T-helper 2 cell treated with Interferon-gamma antibody and Interleukin-4, amounts not matched to agents 5 μg/mL and 100 μg/mL, for 36 hours (primary cell): ENCODE results near the gene HDAC5.
"Not testable (repeated sequence)": the region's sequence is repeated elsewhere in the genome, so short reads cannot be mapped to it uniquely, and the experiment has no call there.

Experiments
- DNase-seq: peaks from one replicate; pipeline ENCODE4 v3.0.0; 2021; ENCODE audit warnings: low spot score
- H3K27ac Mint-ChIP-seq: one replicate; pipeline ENCODE4 v1.8.0; 2021; ENCODE audit warnings: mild to moderate bottlenecking, mixed read lengths
- H3K27me3 Mint-ChIP-seq: one replicate; pipeline ENCODE4 v1.8.0; 2021; ENCODE audit warnings: low read depth, mixed read lengths
- H3K36me3 Mint-ChIP-seq: one replicate; pipeline ENCODE4 v1.8.0; 2021; ENCODE audit warnings: low read depth, mixed read lengths
- H3K4me1 Mint-ChIP-seq: one replicate; pipeline ENCODE4 v1.8.0; 2021; ENCODE audit warnings: low read depth, mixed read lengths
- H3K4me3 Mint-ChIP-seq: one replicate; pipeline ENCODE4 v1.8.0; 2022; ENCODE audit warnings: mild to moderate bottlenecking, moderate library complexity, mixed read lengths
- H3K9me3 Mint-ChIP-seq: one replicate; pipeline ENCODE4 v1.8.0; 2021; ENCODE audit warnings: mixed read lengths

The HDAC5 gene

GRCh38 chr17:44121997-44122815 is 1.2 kb downstream of the HDAC5 start:
- peak overlapping the region; percentile 88 for H3K4me3 Mint-ChIP-seq

GRCh38 chr17:44120851-44121605 is 2.4 kb downstream of the HDAC5 start:
- Mint-ChIP-seq H3K4me3 (no peak overlapping the region), H3K27me3 (peaks cover 10% of the 10 kb centered on the region), H3K27ac (no peak overlapping the region), H3K9me3 (no peaks in the 10 kb centered on the region), H3K4me1 (peaks cover 17% of the 10 kb centered on the region), H3K36me3 (no peaks in the 10 kb centered on the region)
- no peak for DNase-seq

More at GRCh38 chr17:44121997-44122815, 1.2 kb downstream of the HDAC5 start:
- Mint-ChIP-seq H3K9me3 (no peaks in the 10 kb centered on the region), H3K27ac (peak overlapping the region; percentile 90), H3K4me1 (peaks cover 17% of the 10 kb centered on the region), H3K27me3 (peaks cover 10% of the 10 kb centered on the region), H3K36me3 (no peaks in the 10 kb centered on the region)
- no peak for DNase-seq

DNA sequence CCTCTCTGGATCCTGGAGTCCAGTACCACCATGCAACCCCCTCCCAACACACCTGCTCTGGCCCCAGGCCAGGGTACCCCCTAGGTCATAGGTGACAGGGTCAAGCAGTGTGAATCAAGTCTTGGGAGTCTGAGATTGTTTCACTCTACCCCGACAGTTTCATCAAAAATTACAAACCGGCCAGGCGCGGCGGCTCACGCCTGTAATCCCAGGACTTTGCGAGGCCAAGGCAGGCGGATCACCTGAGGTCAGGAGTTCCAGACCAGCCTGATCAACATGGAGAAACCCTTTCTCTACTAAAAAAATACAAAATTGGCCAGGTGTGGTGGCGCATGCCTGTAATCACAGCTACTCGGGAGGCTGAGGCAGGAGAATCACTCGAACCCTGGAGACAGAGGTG is 3.2 kb downstream of the HDAC5 start:
- H3K4me3 Mint-ChIP-seq, H3K36me3 Mint-ChIP-seq, H3K27me3 Mint-ChIP-seq, H3K27ac Mint-ChIP-seq, DNase-seq, H3K9me3 Mint-ChIP-seq: not testable (repeated sequence)
- H3K4me1 Mint-ChIP-seq, result peaks cover 17% of the 10 kb centered on the region

DNA sequence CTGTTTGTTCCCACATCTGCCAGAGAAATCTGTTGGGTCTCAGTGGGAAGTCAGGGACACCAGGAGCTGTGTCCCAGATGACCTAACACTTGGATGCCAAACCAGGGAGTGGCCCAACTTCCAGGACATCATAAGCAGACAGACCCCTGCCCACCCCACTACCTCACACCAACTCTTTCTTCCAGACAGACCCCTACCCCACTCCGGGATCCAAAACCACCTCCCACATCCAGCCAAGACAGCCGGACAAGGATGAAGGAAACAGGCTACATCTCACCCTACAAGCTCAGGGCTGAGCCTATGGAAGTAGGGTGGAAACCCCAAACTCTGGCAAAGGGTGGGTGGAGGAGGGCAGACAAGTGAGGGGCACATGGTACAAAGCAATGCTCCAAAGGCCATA is 3.6 kb downstream of the HDAC5 start:
- peaks cover 10% of the 10 kb centered on the region for H3K27me3 Mint-ChIP-seq
- peaks cover 17% of the 10 kb centered on the region for H3K4me1 Mint-ChIP-seq
- H3K9me3 Mint-ChIP-seq, result no peaks in the 10 kb centered on the region
- H3K4me3 Mint-ChIP-seq, result no peak overlapping the region
- peak overlapping the region; percentile 26 for H3K27ac Mint-ChIP-seq
- DNase-seq, result no peak
- no peaks in the 10 kb centered on the region for H3K36me3 Mint-ChIP-seq

GRCh38 chr17:44119062-44119461 is 4.4 kb downstream of the HDAC5 start:
- no peak for DNase-seq
- Mint-ChIP-seq H3K4me1 (peaks cover 14% of the 10 kb centered on the region), H3K36me3 (no peaks in the 10 kb centered on the region), H3K9me3 (no peaks in the 10 kb centered on the region), H3K4me3 (no peak overlapping the region), H3K27me3 (peaks cover 10% of the 10 kb centered on the region), H3K27ac (no peak overlapping the region)

GRCh38 chr17:44118427-44119050 is 4.9 kb downstream of the HDAC5 start:
- Mint-ChIP-seq H3K4me1 (peaks cover 13% of the 10 kb centered on the region), H3K4me3 (no peak overlapping the region), H3K9me3 (no peaks in the 10 kb centered on the region)

GRCh38 chr17:44117351-44117750 is 6.1 kb downstream of the HDAC5 start:
- no peaks in the 10 kb centered on the region for H3K36me3 Mint-ChIP-seq
- no peak for DNase-seq
- H3K27me3 Mint-ChIP-seq, result peaks cover 5% of the 10 kb centered on the region
- H3K9me3 Mint-ChIP-seq, result no peaks in the 10 kb centered on the region
- H3K4me3 Mint-ChIP-seq, result no peak overlapping the region
- no peak overlapping the region for H3K27ac Mint-ChIP-seq
- peaks cover 8% of the 10 kb centered on the region for H3K4me1 Mint-ChIP-seq

More at GRCh38 chr17:44118427-44119050, 4.9 kb downstream of the HDAC5 start:
- H3K36me3 Mint-ChIP-seq, result no peaks in the 10 kb centered on the region
- no peak overlapping the region for H3K27ac Mint-ChIP-seq
- peaks cover 10% of the 10 kb centered on the region for H3K27me3 Mint-ChIP-seq
- DNase-seq, result no peak

DNA sequence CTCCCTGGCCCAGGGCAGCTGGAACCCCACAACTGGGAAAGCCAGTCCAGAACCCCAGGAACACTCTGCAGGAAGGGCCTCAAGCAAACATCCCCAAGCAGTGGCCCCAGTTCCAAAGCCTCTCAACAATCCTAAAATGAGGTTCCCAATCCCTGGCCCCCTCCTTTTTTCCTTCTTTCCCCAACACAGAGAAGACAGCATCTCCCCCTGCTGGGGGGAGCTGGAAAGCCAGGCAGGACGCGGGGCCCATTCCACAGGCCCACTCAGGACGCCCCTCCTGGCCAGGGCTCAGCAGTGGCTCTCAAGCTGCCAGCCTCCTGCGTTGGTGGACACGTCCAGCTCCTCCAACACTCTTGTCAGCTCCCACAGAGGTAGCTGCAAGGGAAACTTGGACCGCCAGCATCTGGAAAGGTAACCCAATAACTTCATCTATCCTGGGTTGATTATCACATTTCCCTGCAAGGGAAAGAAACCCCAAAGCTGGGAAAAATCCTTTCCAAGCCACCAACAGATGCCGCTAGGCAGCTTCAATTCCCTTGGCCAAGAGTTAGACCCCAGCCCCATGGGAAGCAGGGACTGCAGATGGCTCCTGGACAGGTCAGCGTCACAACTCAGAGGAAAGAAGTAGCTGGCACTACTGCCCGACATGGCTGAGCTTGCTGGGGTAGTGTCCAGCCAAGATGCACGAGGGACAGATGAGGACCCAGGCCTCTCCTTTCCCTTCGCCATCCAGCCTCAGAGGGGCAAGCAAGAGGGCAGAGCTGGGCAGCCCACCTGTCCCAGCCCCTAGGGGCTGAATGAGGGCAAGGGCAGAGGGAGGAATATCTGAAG is 7.6 kb downstream of the HDAC5 start:
- Mint-ChIP-seq H3K4me1 (peaks cover 4% of the 10 kb centered on the region), H3K9me3 (no peaks in the 10 kb centered on the region), H3K4me3 (no peak overlapping the region), H3K36me3 (no peaks in the 10 kb centered on the region), H3K27me3 (no peaks in the 10 kb centered on the region), H3K27ac (no peak overlapping the region)
- no peak for DNase-seq

GRCh38 chr17:44113868-44114840 is 9.3 kb downstream of the HDAC5 start:
- Mint-ChIP-seq H3K27me3 (no peaks in the 10 kb centered on the region), H3K36me3 (no peaks in the 10 kb centered on the region), H3K4me1 (peaks cover 3% of the 10 kb centered on the region), H3K4me3 (no peak overlapping the region), H3K9me3 (no peaks in the 10 kb centered on the region), H3K27ac (no peak overlapping the region)
- no peak for DNase-seq

DNA sequence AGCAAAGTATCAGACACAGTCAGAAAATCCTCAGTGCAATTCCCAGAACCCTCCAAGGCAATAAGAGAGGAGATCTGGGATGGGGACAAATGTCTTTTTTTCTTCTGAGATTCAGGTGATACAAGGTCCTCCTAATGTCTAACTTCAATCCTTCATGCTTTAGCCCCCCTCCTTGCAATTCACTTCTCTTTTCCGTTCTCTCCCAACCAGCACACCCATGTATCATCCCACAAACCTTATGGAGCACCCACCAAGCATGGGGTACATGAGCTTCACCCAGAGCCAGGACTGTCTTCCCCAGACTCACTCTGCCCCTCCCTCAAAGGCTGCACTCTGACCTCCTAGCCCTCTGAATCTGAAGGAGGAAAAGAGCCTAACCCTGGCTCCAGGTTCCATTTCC is 10.1 kb downstream of the HDAC5 start:
- H3K4me1 Mint-ChIP-seq, result peaks cover 3% of the 10 kb centered on the region
- no peak overlapping the region for H3K27ac Mint-ChIP-seq
- DNase-seq, result no peak
- H3K9me3 Mint-ChIP-seq, result no peaks in the 10 kb centered on the region
- no peaks in the 10 kb centered on the region for H3K27me3 Mint-ChIP-seq
- H3K4me3 Mint-ChIP-seq, result no peak overlapping the region
- no peaks in the 10 kb centered on the region for H3K36me3 Mint-ChIP-seq

DNA sequence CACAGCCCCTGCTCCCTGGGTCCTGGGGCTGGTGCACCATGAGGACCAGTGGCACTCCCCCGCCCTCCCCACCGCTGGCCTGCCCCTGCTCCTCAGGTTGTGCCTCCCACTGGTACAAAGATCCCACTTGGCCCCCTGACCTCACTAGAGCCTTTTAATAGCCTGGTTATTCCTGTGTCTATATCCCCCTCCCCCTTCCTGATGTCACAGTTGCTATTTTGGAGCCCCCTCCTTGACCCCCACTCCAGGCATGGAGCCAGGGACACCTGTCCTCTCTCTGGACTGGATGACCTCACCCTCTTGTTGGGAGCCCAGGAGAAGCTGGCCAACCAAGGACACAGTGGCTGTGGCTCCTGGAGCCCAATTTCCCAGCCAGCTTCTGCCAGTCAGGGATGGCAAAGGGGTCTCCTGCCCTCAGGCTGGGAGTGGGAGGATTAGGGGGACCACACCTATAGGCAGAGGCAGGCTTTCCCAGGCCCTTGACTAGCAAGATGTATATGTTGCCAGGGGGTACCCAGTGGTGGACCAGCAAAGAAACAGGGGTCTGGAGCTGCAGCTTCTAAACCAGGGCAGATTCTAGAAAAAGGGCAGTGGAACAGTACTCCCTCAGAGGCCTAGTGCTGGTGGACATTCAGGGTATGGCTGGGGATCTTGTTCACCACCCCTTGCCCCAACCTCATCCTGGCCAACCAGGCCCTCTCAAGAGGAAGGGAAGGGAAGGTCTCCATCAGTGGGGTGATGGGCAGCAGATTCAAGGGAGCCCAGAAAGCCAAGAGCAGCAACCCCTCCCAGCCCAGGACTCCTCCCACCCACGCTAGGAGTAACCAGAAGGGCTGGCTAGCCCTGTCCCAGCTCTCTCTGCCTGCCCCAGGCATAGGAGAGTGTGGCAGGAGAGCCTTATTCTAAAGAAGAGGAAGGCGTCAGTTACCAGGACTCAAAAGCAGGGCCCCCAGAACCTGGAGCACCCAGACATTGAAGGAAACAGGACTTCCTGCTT is 10.9 kb downstream of the HDAC5 start:
- Mint-ChIP-seq H3K27ac (no peak overlapping the region), H3K27me3 (no peaks in the 10 kb centered on the region), H3K36me3 (no peaks in the 10 kb centered on the region), H3K4me3 (no peak overlapping the region), H3K9me3 (no peaks in the 10 kb centered on the region), H3K4me1 (peaks cover 3% of the 10 kb centered on the region)
- no peak for DNase-seq

- peaks cover 3% of the 10 kb centered on the region for H3K4me1 Mint-ChIP-seq
- H3K27me3 Mint-ChIP-seq, result no peaks in the 10 kb centered on the region
- H3K27ac Mint-ChIP-seq, result no peak overlapping the region
- DNase-seq, result no peak
- H3K9me3 Mint-ChIP-seq, result no peaks in the 10 kb centered on the region
- H3K4me3 Mint-ChIP-seq, result no peak overlapping the region
- H3K36me3 Mint-ChIP-seq, result no peaks in the 10 kb centered on the region
Measured at GRCh38 chr17:44111777-44112176, 11.7 kb downstream of the HDAC5 start.
